ENCODE measurements around the gene CYBA.

DNA sequence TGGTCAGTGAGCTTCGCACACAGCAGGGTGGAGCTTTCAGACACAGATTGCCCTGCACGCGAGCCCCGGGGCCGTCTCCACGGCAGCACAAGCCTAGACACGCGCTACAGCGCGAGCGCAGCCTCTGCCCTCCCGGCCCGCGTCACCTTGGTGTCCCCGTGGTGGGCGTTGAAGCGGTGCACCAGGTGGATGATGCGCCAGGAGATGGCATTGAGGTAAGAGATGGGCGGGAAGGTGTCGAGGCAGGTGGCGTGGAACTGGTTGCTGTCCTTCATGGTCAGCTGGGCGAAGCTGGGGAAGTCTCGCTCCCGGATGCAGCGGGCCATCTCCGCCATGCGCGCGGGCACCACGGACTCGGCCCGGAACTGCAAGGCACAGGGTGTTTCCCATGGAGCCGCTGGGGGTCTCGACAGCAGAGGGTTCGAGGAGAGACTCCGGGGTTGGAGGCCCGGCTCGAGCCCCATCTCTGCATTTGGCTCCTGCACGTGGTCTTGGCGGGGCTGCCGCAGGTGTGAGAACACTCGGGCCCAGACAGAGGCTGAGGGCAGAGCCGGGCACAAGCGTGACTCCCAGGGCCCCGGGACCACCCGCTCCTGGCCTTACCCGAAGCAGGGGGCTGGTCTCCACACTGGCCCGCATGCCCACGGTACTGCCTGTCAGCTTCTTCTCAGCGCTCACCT is 4.3 kb upstream of the CYBA start:
- no peak for TF ChIP-seq SUZ12 (IDR thresholded peaks at IDR 0.05)
- TF ChIP-seq SP1 (IDR thresholded peaks at IDR 0.05): no peak
- TF ChIP-seq FOXA1 (IDR thresholded peaks at IDR 0.05): no peak
- no peak for TF ChIP-seq ARNT (IDR thresholded peaks at IDR 0.05)
- TF ChIP-seq FOXM1 (IDR thresholded peaks at IDR 0.05; ENCODE audit: borderline replicate concordance): no peak
- TF ChIP-seq ZNF384 (IDR thresholded peaks at IDR 0.05): no peak
- TF ChIP-seq FOXK2 (IDR thresholded peaks at IDR 0.05): no peak
- TF ChIP-seq TARDBP (IDR thresholded peaks at IDR 0.05): no peak
- TF ChIP-seq LEF1 (IDR thresholded peaks at IDR 0.05; ENCODE audit: borderline replicate concordance): no peak
- TF ChIP-seq PKNOX1 (IDR thresholded peaks at IDR 0.05): no peak
- no peak for TF ChIP-seq L3MBTL2 (conservative IDR thresholded peaks at IDR 0.05)

All from HEK293T (cell line).